Sigmoid colon (tissue), 4 donors: ENCODE data around the gene ADRA2B.

ENCODE experiments used
- CTCF ChIP-seq, 4 experiments: fragments of 450-650 bp in 3 of 4; fragments of 200-600 bp in 1 of 4; IDR thresholded peaks; one replicate each; pipeline ENCODE4 v1.5.1; 2016 to 2019; ENCODE audit warnings: antibody characterized with exemption in 4 of 4, mild to moderate bottlenecking in 3 of 4, moderate library complexity in 2 of 4
- POLR2A ChIP-seq, 2 donors: fragments of 450-650 bp; IDR thresholded peaks; one replicate each; pipeline ENCODE4 v1.6.1; 2016; ENCODE audit warnings: antibody characterized with exemption in 2 of 2, mild to moderate bottlenecking in 2 of 2, moderate library complexity in 2 of 2
- POLR2AphosphoS5 ChIP-seq, 4 donors: sonication (generic); formaldehyde crosslinking; IDR thresholded peaks; one replicate each; pipeline ENCODE4 v1.6.1; 2017; ENCODE audit warnings: antibody characterized with exemption in 4 of 4

- TF ChIP-seq CTCF (IDR thresholded peaks at IDR 0.05): no peak
- TF ChIP-seq POLR2AphosphoS5 (IDR thresholded peaks at IDR 0.05): no peak
- TF ChIP-seq POLR2A (IDR thresholded peaks at IDR 0.05): no peak
Measured at GRCh38 chr2:96119389-96119751, 3.0 kb upstream of the ADRA2B start.
